GM19238 (cell line): ENCODE data around the gene RAD9A.
"Not testable (repeated sequence)": the region's sequence is repeated elsewhere in the genome, so short reads cannot be mapped to it uniquely, and the experiment has no call there.

ENCODE experiments used
- DNase-seq: peaks from one replicate; pipeline ENCODE4 v3.0.0; 2011; ENCODE audit warnings: low spot score; ENCODE audit not compliant: insufficient read length

Gene RAD9A

DNA sequence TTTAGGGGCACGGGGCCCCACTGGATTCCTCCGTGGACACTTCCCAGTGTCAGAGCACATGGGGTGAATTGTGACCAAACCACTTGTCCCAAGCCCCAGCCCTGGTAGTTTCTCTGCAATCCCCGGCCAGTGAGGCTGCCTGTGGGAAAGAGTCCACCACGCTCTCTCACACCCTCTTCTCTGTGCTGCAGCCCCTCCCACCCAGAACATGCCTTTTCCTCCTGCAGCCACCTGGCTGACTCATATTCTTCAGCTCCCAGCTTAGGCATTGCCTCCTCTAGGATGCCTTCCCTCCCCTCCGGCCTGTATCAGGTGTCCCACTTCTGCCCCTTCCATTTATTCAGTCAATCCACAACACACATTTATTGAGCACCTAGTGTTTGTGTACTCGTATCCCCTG is 31.1 kb downstream of the RAD9A start:
- no peak for DNase-seq

DNA sequence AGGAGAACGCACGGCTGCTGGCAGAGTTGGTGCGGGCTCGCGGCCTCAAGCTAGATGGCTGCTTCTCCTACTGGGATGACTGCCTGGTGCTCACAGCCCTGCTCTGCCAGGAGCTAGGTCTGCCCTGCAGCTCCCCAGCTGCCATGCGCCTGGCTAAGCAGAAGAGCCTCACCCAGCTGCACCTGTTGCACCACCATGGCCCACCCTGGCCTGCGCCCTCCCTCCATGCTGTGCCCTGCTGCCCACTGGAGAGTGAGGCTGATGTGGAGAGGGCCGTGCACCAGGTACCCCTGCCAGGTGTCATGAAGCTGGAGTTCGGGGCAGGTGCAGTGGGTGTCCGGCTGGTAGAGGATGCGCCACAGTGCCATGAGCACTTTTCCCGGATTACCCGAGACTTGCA is 31.7 kb downstream of the RAD9A start:
- DNase-seq = no peak

DNA sequence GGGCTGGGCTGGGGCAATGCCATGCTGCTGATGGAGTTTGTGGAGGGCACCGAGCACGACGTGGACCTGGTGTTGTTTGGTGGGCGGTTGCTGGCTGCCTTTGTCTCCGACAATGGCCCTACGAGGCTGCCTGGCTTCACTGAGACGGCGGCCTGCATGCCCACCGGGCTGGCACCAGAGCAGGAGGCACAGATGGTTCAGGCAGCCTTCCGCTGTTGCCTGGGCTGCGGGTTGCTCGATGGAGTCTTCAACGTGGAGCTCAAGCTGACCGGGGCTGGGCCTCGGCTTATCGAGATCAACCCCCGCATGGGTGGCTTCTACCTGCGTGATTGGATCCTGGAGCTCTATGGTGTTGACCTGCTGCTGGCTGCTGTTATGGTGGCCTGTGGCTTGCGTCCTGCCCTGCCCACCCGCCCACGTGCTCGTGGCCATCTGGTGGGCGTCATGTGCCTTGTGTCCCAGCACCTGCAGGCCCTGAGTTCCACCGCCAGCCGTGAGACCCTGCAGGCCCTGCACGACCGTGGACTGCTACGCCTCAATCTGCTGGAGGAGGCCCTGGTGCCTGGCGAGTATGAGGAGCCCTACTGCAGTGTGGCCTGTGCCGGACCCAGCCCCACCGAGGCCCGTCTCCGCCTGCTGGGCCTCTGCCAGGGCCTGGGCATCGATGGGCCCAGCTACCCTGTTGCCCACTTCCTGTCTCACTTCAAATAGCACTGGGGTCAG is 32.3 kb downstream of the RAD9A start:
- no peak for DNase-seq

DNA sequence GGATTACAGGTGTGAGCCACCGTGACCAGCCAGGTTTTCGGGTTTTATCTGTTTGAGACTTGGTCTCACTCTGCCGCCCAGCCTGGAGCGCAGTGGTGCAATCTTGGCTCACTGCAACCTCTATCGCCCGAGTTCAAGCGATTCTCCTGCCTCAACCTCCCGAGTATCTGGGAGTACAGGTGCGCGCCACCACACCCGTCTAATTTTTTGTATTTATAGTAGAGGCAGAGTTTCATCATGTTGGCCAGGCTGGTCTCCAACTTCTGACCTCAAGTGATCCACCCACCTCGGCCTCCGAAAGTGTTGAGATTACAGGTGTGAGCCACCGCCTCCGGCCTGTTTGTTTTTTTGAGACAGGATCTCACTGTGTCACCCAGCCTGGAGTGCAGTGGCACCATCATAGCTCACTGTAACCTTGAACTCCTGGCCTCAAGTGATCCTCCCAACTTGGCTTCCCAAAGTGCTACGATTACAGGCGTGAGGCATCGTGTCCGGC is 35.6 kb downstream of the RAD9A start:
- DNase-seq = not testable (repeated sequence)

DNA sequence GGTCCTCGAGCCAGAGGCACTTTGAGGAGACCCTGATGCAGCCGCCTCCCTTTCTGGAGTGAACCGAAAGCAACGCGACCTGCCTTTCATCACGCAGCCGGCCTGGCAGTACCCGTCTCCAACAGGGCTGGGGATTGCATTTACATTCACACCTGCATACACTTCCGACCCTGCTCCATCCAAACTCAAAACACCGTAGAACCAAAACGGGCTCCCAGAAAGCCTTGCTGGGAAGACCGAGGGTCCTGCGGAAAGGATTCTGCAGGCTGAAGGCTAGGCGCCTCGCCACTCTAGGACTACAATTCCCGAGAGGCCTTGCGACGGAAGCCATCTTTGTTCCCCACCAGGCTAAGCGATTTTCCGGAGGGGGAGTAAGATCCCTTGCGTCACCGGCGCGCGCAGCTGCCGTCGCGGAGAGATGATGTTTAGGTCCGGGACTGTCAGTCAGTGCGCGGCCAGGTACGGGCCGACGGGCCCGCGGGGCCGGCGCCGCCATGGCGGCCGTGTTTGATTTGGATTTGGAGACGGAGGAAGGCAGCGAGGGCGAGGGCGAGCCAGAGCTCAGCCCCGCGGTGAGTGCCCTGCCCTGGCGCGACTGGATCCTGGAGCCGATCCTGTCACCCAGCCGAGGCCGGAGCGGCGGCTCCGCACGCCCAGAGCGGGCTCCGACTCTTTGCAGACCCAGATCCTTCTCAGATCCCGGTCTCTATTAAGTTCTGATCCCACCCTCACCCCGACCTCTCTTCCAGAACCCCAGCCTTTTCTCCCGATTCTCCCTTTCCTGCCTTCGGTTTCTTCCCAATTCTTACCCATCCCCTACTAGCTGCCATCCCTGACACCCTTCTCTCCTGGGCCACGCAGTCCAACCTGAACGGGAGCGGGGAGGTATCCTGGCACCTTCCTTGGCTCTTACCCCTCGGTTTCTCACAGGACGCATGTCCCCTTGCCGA is 36.5 kb downstream of the RAD9A start, which contains the start of gene RPS6KB2:
Gene RPS6KB2 (plus strand): TSS at position 443 of the 950 bp plus-strand sequence. CDS start 52 bp downstream, at position 495.
- DNase-seq = peak; percentile 100

DNA sequence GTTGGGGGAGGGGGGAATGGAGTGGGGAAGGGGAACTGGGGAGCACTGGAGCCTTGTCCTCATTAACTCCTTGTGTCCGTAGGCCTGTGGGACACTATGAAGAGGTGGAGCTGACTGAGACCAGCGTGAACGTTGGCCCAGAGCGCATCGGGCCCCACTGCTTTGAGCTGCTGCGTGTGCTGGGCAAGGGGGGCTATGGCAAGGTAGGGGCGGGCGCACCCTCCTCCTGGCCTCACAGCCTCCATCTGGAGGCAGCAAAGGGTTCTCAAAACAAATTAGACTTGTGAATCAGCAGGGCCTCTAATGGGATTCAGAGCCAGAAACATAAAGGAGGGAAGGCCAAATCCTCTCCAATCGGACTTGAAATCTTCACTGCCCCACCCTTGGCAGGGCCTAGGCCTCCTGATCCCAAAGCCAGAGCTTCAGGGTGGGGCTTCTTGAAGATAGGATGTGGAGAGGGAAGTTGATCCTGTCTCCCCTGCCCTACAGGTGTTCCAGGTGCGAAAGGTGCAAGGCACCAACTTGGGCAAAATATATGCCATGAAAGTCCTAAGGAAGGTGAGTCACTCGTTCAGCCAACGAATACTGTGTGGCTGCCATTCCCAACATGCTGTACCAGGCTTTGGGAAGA is 37.4 kb downstream of the RAD9A start:
- DNase-seq = no peak

DNA sequence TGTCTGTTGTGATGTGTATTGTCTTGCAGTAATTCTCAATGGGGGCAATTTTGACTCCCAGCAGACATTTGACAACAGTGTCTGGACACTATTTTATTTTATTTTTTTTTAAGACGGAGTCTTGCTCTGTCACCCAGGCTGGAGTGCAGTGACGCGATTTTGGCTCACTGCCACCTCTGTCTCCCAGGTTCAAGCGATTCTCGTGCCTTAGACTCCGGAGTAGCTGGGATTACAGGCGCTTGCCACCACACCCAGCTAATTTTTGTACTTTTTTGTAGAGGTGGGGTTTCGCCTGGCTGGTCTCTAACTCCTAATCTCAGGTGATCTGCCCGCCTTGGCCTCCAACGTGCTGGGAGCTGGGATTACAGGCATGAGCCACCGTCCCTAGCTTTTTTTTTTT is 37.9 kb downstream of the RAD9A start:
- DNase-seq = no peak

DNA sequence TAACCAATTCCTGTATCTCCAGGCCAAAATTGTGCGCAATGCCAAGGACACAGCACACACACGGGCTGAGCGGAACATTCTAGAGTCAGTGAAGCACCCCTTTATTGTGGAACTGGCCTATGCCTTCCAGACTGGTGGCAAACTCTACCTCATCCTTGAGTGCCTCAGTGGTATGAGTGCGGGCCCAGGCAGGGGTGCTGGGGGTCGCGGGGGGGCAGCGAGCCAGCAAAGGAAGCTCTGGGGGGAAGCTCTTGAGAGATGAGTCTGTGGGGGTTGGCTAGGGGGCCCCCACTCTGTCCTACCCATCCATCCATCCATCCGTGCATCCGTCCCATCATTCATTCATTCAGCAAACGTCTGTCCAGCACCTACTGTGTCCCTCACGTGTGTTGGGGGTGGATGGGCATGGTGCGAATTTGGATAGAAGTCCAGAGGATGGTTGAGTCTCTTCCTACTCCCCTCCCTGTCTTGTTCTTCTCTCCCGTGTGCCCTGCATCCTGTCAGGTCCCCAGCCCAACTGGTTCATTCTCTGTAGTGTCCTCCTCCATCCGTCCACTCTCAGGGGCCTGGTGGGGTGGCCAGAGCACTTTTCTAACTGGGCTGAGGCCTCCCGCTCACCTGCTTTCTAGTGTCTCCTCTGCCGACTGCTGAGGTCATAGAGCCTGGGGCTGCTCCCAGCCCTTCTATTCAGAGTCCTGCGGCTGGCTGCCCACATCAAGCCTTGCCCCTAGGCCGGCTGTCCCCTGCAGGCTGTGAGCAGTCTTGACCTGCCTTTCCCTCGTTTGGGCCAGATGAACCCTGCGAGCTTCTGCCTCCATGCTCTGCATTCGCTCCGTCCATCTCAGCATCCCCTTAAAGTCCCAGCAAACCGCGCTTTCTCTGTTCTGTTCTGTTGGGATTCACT is 39.8 kb downstream of the RAD9A start:
- DNase-seq = no peak

DNA sequence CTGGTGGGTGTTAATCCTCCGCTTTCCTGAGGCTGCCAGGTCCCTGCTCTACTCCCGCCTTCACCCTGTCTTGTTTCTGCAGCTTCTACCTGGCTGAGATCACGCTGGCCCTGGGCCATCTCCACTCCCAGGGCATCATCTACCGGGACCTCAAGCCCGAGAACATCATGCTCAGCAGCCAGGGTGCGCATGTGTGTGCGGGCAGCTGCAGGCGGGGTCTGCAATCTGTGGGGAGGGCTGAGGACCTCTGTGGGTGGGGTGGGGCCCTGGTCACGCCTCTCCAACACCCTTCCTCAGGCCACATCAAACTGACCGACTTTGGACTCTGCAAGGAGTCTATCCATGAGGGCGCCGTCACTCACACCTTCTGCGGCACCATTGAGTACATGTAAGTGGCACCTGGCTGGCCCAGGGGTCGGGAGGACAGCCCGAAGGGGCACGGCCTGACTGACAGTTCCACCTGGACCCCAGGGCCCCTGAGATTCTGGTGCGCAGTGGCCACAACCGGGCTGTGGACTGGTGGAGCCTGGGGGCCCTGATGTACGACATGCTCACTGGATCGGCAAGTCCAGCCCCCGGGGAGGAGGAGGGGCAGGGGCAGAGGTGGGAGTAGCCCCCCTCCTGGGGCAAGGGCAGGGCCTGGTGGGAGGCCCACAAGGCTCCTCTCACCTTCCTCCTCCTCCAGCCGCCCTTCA is 41.0 kb downstream of the RAD9A start:
- no peak for DNase-seq

DNA sequence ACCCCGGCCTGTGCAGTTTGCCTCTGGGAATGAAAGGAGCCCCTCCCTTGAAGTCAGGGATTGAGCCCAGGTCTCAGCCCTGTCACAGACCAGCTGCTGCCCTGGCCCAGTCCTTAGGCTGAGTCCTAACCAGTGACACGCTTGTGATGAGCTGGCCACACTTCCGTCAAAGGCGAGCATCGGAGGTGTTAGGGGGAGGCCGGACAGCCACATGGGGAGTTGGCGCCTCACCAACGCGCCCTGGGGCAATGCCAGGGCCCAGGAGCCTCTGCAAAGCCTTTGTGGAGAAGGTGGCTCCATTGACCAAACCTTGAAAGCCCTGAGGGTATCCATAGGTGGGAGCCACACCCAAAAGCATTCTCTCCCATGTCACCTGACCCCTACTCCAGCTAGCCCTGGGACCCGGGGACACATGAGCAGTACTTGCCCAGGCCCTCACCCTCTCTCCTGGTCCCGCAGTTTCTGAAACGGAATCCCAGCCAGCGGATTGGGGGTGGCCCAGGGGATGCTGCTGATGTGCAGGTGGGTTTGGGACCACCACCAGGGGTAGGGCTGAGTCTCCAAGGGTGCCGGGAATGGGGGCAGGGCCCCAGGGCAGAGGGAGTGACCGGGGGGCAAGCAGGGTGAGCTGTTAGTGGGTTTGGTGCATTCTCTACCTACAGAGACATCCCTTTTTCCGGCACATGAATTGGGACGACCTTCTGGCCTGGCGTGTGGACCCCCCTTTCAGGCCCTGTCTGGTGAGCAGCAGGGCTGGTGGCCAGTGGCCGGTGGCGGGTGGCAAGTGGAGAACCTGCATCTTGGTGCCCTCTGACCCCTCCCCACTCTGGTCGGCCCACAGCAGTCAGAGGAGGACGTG is 42.0 kb downstream of the RAD9A start:
- no peak for DNase-seq

DNA sequence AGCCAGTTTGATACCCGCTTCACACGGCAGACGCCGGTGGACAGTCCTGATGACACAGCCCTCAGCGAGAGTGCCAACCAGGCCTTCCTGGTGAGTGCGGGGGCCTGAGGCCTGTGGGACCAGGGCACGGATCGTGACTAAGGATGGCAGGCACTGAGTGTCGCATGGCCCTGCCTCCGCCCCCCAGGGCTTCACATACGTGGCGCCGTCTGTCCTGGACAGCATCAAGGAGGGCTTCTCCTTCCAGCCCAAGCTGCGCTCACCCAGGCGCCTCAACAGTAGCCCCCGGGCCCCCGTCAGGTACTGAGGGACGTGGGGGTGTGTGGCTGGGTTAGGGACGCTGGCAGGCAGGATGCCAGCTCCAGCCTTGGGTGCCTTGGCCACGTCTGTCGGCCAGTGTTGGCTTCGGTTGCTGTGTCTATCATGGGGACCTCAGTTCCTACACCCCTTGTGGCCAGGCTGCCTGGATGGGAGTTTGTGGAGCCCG is 42.7 kb downstream of the RAD9A start:
- no peak for DNase-seq

DNA sequence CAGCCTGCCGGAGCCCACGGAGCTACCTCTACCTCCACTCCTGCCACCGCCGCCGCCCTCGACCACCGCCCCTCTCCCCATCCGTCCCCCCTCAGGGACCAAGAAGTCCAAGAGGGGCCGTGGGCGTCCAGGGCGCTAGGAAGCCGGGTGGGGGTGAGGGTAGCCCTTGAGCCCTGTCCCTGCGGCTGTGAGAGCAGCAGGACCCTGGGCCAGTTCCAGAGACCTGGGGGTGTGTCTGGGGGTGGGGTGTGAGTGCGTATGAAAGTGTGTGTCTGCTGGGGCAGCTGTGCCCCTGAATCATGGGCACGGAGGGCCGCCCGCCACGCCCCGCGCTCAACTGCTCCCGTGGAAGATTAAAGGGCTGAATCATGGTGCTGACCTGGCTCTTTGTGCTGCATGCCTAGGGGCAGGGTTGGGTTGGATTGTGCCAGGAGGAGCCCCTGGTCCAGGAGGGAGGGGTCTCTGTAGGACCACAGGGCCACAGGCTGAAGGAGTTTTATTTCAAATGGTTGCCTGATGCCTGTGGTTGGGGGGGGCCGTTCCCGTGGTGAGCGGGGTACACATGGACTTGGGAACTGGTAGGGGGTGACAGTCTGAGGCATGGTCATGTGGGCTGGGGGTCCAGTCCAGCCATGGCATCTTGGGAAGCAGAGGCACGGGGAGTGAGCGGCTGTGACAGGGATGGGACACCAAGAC is 43.4 kb downstream of the RAD9A start:
- no peak for DNase-seq

DNA sequence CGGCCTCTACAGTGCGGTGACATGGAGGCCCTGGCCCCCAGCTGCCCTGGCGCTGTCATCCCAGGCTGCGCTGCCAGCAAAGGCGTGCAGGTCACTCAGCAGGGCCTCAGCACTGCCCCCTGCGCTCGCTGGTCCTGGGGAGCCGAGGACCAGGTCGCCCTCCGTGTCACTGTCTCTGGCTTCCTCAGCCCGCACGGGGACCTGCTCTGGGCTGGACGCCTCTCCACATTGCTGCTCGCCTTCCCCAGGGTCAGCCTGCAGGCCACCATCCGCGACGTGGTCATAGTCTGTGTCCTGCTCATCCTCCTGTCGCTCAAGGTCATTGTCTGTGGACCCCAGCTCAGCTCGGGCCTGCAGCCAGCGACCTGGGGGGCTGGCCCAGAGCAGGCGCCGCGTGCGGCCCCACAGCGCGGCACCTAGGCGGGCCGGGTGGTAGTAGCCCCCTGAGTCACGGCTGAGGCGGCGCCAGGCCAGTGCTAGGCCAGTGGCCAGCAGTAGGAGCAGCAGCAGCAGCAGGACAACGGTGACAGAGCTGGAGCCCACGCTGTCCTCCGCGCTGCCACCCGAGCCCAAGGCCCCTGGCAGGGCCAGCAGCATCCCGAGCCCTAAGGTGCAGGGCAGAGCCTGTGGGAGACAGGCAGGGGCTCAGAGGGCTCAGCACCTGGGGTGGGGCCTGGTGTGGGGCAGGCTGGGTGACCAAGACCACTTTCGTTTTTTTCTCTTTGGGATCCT is 44.1 kb downstream of the RAD9A start:
- no peak for DNase-seq

DNA sequence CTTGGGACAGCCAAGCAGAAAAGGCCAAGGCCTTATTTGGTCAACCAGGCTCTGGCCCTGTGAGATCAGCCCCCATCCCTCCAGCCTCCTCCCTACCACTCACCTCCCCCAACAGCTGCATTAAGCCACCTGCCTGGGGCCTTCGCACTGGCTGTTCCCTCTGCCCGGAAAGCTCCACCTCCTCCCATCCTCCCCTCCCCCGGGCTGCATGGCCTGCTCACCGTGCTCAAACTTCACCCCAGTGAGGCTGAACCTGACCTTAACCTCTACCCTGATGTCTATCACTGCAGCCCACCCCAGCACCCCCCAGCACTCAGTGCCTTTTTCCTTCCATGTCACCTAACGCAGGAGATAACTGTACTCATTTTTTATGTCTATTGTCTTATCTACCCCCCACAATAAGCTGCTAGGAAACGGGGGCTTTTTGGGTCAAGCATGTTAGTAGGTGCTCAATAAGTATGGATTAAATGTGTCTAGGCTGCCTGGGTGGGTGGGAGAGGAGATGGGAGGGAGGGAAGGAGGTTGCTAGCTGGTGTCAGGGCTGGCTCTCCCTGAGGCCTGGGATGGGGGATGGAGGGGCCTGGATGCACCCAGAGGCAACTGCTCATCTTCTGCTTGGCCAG is 44.8 kb downstream of the RAD9A start:
- peak; percentile 93 for DNase-seq

DNA sequence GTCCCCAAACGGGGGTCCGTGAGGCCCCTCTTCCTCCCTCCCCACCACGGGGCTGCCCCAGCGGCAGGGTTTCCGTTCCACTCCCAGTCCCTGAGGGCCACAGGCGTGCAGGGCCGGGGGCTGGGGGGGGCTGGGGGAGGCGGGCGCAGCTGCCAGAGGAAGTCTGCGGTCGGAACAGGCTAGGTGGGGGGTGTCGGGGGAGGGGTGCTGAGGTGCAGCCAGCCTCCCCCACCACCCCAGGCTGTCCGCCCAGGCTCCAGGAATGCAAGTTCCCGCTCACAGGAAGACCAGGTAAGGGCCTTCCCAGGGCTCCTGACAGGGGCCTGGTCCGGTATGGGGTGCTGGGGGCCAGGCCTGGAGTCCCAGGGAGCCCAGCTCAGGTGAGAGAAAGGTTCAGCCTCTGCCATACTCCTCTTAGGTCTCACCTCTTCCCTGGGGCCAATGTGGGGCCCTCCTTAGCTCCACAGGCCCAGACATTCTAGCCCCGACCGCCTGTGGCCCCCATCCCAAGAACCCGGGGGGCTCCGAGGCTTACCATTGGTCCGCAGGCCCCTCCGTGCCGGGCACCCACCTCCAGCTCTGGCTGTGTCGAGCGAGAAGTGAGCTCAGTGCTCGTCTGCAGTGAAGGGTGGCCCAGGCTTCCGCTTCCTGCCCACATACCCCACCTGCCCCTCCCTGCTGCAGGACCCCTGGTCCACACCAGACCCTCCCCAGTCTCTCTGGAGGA is 45.5 kb downstream of the RAD9A start, which contains the start of gene PTPRCAP:
Gene PTPRCAP (minus strand): TSS at position 601 of the 727 bp plus-strand sequence. CDS start 63 bp downstream, at position 538.
- DNase-seq = peak; percentile 90

DNA sequence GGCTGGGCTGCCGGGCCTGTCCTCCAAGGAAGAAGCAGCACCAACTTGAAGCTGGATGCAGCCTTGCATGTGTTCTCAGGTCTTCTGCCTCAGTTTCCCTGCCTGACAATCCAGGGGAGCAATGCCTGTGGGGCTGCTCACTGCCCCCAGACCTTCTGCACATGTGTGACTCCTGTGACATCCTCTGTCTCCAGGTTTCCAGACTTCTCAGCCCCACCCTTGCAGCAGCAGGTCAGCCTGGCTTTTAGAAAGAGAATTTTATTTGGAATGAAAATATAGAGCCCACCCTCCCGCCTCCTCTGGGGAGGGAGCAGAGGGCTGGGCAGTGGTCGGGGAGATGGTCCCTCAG is 46.0 kb downstream of the RAD9A start:
- no peak for DNase-seq
